GM19452 (cell line): Measurements from ENCODE around the gene ELMO1.

Source experiments
- ATAC-seq: cut with Tn5 transposase; IDR thresholded peaks from one replicate; pipeline ENCODE4 v1.9.1; 2021; ENCODE audit not compliant: unreplicated experiment

ELMO1 gene

GRCh38 chr7:37471619-37472018 lies 23.0 kb upstream of the ELMO1 start:
- no peak for ATAC-seq

GRCh38 chr7:37467002-37467401 lies 18.3 kb upstream of the ELMO1 start:
- ATAC-seq, result no peak

GRCh38 chr7:37462138-37462537 lies 13.5 kb upstream of the ELMO1 start:
- no peak for ATAC-seq

GRCh38 chr7:37455081-37455480 lies 6.4 kb upstream of the ELMO1 start:
- ATAC-seq, result no peak

- ATAC-seq, result no peak
Measured at GRCh38 chr7:37452346-37452745, 3.7 kb upstream of the ELMO1 start.

GRCh38 chr7:37450035-37450434 lies 1.4 kb upstream of the ELMO1 start:
- ATAC-seq, result no peak

GRCh38 chr7:37449621-37450020 lies 957 bp upstream of the ELMO1 start:
- no peak for ATAC-seq

- ATAC-seq, result peak; percentile 25
Measured at GRCh38 chr7:37448011-37448635, 541 bp downstream of the ELMO1 start.

GRCh38 chr7:37446371-37446770 lies 2.3 kb downstream of the ELMO1 start:
- no peak for ATAC-seq

- ATAC-seq, result no peak
Measured at GRCh38 chr7:37445790-37446189, 2.9 kb downstream of the ELMO1 start.

- no peak for ATAC-seq
Measured at GRCh38 chr7:37445064-37445723, 3.5 kb downstream of the ELMO1 start.

- ATAC-seq, result no peak
Measured at GRCh38 chr7:37443627-37444026, 5.0 kb downstream of the ELMO1 start.

GRCh38 chr7:37442268-37442667 lies 6.4 kb downstream of the ELMO1 start:
- ATAC-seq, result no peak

- ATAC-seq, result no peak
Measured at GRCh38 chr7:37441816-37442215, 6.8 kb downstream of the ELMO1 start.

GRCh38 chr7:37441386-37441760 lies 7.3 kb downstream of the ELMO1 start:
- ATAC-seq, result no peak

- ATAC-seq, result no peak
Measured at GRCh38 chr7:37440738-37441385, 7.8 kb downstream of the ELMO1 start.

- ATAC-seq, result no peak
Measured at GRCh38 chr7:37439653-37440026, 9.0 kb downstream of the ELMO1 start.

- ATAC-seq, result no peak
Measured at GRCh38 chr7:37438906-37439652, 9.6 kb downstream of the ELMO1 start.

- ATAC-seq, result no peak
Measured at GRCh38 chr7:37435156-37435855, 13.4 kb downstream of the ELMO1 start.

GRCh38 chr7:37434529-37434928 lies 14.1 kb downstream of the ELMO1 start:
- no peak for ATAC-seq

- no peak for ATAC-seq
Measured at GRCh38 chr7:37433166-37433565, 15.5 kb downstream of the ELMO1 start.
